HG02970 (cell line): ENCODE measurements around the gene DACT3.

ENCODE experiments used
- ATAC-seq: cut with Tn5 transposase; IDR thresholded peaks from one replicate; pipeline ENCODE4 v1.9.1; 2021; ENCODE audit warnings: mild to moderate bottlenecking, moderate library complexity, moderate number of reproducible peaks; ENCODE audit not compliant: unreplicated experiment, low FRiP score

Gene DACT3

DNA sequence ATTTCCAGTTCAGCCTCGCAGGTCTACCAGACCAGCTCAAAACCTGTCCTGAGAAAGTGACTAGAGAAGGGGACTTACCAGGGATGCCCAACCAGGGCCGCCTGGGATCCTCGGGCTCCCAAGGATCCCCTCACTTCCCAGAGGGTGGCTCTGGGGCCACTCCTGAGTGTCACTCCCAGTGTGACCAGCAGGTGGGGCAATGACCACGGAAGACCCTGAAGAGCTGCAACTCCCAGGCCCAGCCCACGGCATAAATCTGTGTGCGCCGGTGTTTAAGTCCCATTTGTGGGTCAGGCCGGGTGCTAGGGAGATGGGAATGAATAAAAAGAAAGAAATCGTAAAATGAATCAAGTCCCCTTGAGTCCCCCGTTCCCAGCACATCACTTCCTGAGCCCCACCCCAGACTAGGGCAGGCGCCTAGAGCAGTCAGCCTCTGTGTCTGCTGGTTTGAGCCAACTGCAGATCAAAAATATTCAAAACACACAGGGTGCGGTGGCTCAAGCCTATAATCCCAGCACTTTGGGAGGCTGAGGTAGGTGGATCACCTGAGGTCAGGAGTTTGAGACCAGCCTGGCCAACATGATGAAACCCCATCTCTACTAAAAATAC is 46.8 kb downstream of the DACT3 start:
- no peak for ATAC-seq

DNA sequence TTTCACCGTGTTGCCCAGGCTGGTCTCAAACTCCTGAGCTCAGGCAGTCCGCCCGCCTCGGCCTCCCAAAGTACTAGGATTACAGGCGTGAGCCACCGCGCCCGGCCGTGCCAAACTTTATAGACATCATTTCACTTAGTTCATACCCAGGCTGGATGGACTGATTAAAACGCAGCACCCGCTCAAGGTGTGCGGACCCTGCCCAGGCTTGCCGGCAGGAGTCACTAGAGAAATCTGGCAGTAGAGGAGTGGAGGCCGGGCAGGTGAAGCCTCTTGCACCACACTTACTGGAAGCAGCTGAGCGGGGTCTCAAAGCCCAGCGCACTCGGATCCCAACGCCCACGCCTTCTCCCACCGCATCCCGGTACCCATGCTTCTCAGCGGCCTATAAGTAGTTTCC is 47.5 kb downstream of the DACT3 start:
- no peak for ATAC-seq

DNA sequence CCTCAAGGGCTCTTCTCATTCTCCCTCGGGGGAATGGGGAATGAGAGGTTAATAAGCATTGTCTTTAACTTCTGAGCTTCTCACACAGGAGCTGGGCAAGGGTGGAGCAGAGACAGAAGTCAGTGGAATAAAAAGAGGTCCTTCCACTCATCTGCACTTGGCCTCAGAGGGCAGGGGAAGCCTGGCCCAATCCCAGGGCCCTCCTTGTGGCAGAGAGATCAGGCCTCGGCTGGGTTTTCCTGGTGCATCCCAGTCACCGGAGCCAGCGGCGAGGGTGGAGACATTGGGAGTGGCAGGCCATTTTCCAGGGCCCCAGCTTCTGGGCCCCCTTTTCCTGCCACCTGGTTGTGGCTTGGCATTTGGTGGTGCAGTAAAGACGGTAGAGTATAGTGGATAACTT is 49.2 kb downstream of the DACT3 start:
- no peak for ATAC-seq

DNA sequence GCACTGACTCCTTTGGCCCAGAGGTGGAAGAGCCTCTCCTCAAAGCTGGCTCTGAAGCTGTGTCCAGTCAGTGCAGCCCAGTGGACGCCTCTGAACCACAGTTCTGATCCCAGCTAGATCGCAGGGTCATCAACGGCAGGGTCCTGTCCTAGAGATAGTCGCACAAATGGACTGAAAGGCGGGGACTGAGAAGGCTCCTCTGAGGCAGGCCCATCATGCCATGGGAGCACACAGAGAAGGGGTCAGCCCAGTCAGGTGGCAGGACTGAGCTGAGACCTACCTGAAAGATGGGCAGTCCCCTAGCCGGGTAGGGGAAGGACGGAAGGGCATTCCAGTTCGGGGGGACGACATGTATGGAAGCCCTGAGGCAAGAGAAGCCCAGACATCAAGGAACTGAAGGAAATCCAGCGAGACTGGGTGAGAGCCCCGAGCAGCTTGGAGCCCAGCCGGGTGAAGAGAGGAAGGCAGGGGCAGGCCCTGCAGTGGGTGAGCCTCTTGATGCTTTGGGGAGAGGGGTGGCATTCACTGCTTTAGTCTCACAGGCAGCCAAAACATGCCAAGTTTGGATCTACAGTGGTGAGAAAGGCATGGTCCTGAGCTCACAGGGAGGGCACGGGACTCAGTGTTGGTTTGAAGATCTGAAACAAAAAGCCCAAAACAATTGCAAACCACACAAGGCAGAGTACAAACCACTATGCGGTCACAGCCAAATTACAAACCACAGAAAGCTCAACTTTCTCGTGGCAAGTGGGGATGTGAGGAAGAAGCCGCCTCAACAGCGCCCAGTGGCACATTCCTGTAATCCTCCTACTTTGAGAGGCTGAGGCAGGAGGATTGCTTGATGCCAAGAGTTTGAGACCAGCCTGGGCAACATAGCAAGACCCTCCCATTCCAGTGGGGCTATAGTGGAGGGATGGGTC is 49.9 kb downstream of the DACT3 start:
- ATAC-seq = no peak

DNA sequence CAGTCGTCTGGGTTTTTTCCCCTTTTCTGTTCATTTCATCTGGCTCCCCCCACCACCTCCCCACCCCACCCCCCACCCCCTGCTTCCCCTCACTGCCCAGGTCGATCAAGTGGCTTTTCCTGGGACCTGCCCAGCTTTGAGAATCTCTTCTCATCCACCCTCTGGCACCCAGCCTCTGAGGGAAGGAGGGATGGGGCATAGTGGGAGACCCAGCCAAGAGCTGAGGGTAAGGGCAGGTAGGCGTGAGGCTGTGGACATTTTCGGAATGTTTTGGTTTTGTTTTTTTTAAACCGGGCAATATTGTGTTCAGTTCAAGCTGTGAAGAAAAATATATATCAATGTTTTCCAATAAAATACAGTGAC is 50.6 kb downstream of the DACT3 start:
- no peak for ATAC-seq

DNA sequence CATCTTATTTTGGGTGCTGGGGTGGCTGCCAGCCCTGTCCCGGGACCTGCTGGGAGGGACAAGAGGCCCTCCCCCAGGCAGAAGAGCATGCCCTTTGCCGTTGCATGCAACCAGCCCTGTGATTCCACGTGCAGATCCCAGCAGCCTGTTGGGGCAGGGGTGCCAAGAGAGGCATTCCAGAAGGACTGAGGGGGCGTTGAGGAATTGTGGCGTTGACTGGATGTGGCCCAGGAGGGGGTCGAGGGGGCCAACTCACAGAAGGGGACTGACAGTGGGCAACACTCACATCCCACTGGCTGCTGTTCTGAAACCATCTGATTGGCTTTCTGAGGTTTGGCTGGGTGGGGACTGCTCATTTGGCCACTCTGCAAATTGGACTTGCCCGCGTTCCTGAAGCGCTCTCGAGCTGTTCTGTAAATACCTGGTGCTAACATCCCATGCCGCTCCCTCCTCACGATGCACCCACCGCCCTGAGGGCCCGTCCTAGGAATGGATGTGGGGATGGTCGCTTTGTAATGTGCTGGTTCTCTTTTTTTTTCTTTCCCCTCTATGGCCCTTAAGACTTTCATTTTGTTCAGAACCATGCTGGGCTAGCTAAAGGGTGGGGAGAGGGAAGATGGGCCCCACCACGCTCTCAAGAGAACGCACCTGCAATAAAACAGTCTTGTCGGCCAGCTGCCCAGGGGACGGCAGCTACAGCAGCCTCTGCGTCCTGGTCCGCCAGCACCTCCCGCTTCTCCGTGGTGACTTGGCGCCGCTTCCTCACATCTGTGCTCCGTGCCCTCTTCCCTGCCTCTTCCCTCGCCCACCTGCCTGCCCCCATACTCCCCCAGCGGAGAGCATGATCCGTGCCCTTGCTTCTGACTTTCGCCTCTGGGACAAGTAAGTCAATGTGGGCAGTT is 51.2 kb downstream of the DACT3 start:
- ATAC-seq = no peak

DNA sequence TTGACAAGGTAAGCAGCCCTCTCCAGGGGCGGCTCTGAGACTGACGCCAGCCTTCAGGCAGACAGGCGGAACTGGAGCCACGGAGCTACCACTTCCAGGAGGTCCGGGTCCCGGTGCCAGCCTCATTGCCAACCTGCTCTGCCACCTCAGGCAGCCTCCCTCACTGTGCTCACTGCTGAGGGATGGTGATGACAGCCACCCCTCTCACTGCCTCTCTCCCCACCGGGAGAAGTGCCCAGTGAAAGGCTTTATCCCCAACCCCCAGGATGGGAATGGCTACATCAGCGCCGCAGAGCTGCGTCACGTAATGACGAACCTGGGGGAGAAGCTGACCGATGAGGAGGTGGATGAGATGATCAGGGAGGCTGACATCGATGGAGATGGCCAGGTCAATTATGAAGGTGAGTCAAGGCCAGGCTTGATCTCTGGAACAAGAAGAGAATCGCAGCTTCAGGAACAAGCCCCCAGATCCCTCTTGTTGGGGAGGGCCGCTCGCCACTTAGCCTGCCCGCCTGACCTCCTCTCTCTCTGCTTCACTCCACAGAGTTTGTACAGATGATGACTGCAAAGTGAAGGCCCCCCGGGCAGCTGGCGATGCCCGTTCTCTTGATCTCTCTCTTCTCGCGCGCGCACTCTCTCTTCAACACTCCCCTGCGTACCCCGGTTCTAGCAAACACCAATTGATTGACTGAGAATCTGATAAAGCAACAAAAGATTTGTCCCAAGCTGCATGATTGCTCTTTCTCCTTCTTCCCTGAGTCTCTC is 52.2 kb downstream of the DACT3 start:
- ATAC-seq = no peak

DNA sequence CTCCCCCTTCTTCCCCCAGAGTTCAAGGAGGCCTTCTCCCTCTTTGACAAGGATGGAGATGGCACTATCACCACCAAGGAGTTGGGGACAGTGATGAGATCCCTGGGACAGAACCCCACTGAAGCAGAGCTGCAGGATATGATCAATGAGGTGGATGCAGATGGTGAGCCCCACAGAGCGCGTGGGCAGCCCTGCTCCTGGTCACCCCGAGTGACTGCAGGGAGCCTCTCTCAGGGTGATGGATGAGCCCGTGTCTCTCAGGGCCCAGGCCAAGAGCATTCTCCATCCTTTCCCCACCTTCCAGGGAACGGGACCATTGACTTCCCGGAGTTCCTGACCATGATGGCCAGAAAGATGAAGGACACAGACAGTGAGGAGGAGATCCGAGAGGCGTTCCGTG is 52.8 kb downstream of the DACT3 start:
- ATAC-seq = no peak

DNA sequence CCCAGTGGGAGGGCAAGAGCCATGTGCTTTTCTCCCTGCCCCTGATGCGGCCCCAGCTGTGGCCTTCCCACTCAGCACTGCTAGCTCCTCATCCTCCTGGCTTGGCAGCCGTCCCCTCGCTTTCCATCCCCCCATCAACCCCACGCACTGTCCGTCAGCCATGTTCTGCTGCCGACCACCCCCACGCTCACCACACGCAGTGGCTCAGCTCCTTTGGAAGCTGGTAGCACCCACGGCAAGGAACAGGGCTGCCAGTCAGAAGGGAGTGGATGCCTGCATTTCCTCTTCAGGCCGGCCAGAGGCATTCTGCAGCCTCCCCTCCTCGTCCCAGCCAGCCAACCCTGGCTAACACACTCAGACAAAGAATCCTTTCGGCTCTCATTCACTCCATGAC is 53.5 kb downstream of the DACT3 start:
- no peak for ATAC-seq

DNA sequence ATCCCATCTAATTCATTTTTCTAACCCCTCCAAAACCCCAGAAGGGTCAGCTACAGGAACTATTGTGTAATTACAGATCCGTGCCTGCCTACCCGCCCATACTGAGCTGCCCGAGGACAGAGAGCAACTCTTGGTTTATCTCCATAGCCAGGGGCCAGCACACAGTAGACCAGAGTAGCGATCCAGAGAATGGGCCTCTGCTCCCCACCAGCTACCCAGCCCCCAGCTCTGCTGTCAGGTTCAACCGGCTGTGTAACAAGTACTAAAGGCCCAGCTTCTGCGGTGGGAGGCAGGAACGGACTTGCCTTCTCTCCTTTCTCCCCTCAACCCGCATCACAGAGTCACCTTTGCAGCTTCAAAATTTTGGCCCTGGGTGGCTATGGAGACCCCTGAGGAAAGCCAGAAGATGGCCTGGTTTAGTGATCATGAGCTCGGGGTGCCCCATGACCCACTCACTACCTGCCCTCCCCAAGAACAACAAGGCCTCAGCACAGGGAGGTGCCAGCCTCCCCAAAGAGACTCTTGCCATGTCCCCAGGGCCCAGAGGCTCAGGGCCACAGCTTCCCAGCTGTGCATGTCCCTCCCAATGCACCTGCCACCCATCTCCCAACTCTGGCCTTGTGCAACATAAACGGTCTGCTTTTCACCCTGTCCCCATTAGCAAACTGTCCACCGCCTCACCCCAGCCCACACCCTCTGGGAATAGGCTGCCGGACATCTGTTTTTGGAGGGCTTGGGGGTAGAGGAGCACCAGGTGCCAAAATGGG is 54.1 kb downstream of the DACT3 start:
- no peak for ATAC-seq

DNA sequence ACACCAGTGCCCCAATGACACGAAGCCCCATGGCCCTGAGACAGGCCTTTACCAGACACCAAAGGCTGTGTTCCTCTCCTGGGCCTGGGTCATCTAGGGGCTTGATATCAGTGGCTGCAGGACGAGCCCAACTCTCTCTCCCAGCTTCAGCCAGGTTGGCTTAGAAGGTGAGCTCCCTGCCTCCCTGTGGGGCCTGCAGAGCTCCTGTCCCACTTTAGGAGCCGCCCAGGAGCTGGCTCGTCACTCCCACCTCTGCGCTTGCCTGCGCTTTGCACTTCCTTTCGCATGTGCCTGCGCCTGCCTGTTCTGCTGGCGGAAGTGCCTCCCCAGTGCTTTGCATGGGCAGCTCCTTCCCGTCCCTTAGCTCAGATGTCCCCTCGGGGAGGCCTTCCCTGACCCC is 55.0 kb downstream of the DACT3 start:
- ATAC-seq = no peak

DNA sequence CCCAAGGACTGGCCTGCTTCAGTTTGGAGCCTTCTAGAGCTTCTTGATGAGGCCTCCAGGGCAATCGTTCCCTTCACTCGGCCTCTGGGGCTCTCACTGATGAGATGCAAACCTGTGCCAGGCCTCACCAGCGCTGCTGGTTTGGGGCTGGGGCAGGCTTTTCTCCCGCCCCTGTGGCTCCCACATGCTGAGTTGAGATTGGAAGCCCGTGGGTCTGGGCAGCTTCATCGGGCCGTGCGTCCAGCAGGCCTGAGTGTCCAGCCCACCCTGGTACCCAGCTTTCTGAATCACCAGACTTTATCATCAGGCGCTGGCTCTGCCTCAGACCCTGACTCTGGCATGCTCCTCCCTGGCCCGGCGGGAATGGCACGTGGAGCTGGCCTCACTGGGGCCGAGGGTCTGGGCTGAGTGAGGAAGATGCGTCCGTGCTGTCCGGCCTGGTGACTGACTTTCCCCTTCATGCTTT is 55.6 kb downstream of the DACT3 start:
- no peak for ATAC-seq

DNA sequence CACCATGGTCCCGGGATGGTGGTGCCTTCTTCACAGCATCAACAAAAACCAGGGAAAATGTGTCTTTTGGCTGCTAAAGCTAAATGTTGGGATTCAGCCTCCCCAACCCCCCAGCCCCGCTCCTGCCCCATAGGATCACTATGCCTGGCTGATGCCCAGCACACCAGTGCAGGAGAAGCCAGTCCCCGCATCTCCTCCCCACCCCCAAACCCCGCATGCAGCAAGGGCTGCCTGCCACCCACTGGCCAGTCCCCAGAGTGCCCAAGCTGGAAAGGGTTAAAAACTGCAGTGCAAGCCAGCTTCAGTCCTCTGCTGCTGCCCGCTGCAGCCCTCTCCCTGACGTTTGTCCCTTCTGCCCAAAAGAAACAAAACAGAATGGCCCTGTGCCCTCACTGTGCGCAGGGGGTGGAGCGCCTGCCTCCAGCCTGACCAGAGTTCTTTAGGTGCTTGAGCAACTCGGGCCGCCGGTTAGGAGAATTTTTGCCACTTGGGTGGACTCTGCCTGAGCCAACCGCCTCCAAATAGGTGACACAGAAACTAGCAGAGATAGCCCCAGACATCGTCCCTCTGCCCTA is 56.1 kb downstream of the DACT3 start:
- no peak for ATAC-seq

DNA sequence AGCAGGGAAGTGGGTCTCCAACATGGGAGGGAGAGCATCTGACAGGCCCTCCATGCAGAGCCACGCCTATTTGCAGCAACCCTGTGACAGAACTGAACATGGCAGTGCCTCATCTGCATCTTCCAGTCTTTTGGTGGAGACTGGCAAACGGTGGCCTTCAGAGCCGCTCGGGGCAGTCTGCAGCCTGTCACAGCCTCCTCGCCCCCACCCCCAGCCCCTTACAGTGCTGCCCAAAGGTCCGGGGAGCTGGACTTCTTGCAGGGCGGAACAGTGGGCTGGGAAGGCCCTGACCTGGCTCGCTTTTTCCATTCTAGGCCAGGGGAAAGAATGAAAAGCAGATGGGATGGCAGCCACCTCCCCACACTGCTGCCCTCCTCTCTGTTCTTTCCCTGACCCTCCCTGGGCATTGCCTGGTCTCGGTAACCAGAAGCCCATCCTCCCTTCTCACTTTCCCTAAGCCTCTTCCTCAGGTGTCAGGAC is 57.2 kb downstream of the DACT3 start:
- no peak for ATAC-seq

DNA sequence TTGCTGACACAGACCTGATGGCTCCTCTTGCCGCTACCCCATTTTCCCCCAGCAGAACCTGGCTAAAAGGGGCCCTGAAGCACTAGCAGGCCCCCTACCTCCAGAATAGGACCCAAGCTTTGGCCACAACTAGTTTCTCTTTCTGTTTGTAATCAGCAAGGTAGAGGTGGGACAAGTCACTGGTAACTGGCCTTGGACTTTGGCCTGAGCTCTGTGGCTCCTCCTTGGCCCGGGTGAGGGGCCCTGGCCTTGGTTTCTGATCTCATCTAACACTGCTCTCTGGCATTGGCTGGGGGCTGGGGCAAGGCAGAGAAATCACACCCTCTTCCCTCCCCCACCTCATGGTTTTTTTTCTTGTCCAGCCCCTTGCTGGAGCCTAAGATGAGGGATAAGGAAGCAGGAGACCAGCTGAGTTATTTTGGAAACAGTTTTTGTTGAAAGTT is 57.8 kb downstream of the DACT3 start:
- no peak for ATAC-seq

DNA sequence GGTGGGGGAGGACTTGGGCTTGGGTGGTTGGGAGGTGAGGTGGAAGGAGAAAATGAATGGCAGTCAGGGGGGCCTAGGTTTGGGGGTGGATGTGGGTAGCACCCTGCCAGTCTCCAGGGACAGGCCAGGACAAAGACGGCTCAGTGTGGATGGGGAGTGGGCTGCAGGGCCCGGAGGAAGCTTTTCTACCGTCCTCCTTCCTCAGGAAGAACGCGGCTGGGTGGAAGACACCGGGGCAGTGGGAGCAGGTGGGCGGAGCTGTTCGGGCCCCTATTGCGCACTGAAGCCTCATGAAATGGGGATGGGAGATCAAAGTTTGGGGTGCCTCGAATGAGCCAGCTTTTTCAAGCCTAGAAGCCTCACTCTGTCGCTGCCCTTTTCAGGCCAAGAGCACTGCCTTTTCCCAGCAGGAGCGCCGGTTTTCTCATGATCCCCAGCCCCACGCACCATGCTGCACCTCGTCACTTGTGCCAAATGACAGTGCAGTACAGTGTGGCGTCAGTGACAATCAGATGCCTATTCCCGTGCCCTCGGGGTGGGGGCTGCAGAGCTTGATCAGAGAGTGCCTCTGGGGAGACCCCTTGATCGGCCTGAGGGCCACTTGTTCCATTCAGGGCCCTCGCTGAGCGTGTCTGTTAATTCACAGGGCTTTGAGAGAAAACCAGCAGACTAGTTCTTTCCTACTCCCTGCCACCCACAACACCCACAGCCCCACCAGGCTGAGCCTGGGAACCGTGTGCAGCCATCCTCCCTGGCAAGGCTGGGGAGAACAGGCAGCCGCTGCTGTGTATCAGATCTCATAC is 58.4 kb downstream of the DACT3 start:
- no peak for ATAC-seq

DNA sequence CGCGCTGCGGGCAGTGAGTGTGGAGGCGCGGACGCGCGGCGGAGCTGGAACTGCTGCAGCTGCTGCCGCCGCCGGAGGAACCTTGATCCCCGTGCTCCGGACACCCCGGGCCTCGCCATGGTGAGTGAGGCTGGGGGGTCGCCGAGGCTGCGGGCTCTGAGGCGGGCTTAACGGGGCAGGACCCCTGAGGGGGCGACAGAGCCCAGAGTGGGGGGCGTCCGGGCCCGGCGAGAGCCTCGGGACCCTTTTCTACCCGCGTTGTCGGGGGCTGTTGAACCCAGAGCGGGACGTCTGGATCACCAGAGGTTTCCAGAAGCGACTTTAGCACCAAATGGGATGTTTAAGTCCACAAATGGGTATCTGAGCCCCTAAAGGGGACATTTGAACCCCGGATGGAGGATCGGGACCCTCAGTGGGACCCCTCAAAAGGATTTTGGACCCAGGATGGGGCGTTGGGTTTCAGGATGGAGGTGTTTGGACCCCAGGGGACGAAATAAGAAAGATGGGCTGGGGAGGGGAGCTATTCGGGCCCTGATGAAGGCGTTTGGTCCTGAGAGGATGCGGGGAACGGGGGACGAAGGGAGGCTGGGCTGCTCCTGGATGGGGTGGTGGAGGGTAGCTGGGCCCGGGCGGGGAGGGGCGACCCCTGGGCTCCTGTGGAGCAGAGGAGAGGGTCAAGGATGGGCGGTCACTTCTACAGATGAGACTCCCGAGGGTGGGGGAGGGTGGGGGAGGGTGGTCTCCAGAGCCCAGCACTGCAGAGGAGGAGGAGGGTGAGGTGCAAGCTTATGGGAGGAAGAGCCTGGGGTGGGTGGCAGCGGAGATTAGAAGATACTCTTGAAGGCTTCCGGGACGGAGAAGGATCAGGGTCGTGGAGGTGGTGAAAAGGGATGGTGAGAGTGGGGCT is 59.4 kb downstream of the DACT3 start, which contains the start of gene CALM3:
Gene CALM3, plus strand, starts transcription at position 13 of the 907 bp plus-strand sequence. Its CDS starts 105 bp downstream, at position 118.
- no peak for ATAC-seq
